AML-193 (cell line): ENCODE data around the gene BST1.

Experiments
- DNase-seq, 2 experiments: peaks; one replicate each; lab custom pipeline; 2025; lab: John Stamatoyannopoulos, UW

BST1 gene

DNA sequence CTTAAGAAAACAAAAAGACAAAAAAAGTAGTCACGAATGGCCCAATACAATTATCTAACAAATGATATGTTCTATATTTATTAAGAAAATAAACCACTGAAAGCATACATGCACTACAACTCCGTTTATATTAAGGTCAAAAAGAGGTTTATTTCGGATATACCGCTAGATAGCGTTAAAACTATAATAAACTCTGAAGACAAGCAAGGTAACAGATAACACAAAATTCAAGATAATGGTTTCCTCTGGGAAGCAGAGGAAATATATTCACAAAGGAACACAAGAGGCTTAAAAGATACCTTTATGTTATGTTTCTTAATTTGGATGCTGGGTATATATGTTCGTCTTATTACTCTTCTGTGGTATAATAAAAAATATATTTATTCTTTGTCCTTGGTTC lies 26.0 kb upstream of the BST1 start:
- no peak for DNase-seq

DNA sequence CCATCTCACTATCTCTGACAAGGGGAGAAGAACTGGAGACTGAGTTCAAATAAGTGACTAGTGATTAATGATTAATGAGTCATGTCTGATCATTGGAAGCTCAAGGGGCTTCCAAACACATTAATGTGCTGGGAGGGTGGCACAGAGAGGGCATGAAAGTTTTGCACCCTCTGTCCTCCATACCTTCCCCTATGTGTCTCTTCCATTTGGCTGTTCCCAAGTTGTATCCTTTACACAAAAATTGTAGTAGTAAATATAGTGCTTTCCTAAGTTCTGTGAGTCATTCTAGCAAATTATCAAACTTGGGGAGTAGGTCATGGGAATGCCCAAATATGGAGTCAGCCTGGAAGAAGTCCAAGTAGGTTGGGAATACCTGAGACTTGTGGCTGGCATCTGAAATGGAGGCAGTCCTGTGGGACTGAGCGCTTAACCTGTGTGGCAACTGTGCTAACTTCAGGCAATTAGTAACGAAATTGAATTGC lies 25.3 kb upstream of the BST1 start:
- no peak for DNase-seq

DNA sequence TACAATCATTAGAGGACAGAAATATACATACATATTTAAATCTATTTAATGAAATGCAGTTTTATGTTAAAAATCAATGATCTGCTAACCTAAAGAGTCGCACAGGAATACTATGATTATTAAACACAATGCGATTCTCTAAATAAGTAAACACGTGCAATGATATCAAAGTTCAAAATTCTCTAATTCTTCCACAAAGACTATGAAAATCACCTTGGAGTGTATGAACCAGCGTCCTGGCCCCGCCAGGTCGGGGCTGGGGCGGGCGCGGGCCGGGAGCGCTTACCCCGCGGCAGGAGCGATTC lies 21.8 kb upstream of the BST1 start:
- DNase-seq: no peak

DNA sequence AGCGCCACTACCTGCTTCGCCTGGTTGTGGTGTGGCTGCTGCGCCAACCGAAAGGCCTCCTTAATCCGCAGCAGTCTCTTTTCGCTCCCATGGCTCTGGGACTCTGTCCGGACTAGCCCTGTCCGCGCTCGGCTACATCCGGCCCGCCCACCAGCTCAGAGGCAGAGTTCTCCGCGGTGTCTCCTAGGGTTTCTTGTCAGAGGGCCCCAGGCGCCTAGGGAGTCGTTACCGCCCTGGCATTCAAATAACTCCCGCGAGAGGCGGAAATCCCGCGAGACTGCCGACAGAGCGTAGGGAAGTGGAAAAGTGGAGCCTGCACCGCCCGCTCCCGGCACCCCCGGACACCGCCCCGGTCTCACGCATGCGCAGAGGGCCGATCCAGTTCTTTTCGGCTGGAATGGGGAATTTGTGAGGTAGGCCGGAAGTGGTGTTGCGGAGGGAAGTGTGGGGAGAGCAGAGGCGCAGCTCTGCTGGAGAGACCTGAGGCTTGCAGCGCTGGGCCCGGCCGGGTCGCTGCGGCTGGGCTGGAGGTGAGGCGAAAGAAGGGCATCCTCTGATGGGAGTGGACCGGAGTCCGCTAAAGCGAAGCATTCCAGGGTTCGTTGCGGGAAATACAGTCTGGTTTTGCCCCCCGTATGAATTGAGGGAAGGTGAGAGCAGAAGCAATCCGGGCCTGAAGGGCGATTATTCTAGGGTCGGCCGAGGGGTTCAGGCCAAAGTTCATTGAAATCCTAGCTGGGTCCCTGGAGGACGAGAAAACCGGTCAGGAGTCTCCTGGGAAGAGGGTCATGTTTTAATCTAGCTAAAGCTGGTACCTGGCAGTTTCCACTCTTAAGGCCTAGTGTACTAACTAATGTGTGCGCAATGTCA lies 21.3 kb upstream of the BST1 start, which contains the start of gene FAM200B:
TSS of gene FAM200B (plus strand) at position 456 of the 870 bp plus-strand sequence. CDS start 5,151 bp downstream, outside the sequence.
- peak; percentile 90 to 93 for DNase-seq

DNA sequence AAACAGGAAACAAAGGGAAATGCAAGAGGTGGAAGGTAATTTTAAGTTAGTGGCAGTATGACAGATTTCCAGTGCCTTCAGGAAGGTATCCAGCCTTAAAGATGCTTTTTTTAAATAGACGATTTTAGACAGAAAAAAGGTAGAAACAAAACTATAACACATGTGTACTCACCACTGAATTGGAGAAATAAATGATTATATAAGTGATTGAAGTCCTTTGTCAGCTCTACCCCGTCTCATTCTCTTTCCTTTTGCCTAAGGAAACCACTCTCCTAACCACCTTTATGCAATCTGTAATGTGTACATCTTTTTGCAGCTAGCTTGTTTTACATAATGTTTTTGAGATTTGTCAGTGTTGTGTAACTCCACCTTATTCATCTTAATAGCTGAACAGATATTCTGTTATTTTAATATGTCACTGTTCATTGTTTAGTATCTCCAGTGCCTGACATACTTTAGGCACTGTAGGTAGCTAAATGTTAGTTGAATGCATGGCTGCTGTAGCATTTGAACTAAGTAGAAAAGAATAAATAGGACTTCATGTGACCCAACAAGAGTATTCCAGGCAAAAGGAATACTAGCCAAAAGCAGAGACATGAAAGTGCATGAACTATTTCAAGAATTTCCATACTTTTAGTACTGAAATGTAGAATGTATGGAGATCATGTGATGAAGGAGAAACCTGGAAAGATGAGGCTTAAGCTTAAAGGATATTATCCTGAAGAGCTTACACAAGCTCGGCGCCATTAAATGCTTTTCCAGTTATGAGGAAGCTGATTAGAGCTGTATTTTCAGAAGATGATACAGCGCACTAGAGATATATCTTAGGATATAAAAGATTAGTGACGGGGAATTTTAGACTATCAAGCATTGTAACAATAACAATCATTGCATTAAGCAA lies 20.4 kb upstream of the BST1 start:
- peak; percentile 75 to 79 for DNase-seq

DNA sequence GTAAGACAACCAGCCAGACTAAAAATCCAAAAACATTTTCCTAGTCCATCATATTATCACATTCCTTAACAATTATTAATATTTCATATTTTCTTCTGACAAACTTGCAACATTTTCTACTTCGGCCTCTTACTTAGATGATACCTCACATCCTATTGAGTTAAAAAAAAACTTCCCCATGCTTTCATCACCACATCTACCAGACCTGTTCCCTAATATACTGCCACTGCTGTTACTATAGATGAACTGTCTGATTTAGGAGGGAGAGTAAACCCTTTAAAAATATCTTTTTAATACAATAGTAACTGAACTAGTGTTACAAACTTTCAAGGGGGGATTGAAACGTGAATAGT lies 19.7 kb upstream of the BST1 start:
- DNase-seq: peak; percentile 62 to 73

DNA sequence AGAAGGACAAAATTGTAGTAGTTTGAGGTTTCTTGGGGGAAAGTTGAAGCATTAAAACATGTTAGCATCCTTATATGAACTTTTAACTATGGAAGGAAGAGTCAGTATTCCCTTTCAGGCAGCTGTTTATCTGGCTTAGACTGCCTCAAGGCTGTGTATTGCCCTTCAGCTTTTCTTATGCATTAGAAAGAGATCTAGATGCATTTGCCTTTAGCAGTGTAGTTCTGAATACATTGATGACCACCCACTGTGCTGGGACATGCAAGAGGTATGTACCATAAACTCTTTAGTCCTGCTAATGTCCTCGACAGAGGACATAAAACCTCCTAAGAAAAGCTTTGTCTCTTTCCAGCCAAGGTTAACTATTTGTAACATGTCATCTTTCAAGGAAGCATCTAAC lies 18.4 kb upstream of the BST1 start:
- DNase-seq: no peak

DNA sequence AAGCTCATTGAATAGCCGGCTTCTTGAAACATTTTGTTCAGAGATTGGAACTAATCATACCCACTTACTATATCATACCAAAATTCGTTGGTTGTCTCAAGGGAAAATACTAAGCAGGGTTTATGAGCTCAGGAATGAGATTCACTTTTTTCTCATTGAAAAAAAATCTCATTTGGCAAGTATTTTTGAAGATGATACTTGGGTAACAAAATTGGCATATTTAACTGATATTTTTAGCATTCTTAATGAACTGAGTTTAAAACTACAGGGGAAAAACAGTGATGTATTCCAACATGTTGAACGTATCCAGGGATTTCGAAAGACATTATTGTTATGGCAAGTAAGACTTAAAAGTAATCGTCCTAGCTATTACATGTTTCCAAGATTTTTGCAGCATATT lies 14.8 kb upstream of the BST1 start:
- DNase-seq: no peak

DNA sequence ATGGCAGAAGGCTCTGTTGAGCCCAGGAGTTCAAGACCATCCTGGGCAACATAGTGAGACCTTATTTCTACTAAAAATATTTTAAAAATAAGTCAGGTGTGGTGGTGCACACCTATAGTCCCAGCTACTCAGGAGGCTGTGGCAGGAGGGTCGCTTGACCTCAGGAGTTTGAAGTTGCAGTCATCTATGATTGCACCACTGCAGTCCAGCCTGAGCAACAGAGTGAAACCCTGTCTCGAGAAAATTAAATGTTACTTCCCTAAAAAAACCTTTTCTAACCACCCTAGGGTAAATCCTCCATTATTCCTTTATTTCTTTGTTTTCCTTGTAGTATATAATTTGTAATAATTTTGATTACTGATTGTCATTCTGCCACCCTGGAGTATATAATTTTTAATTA lies 13.3 kb upstream of the BST1 start:
- DNase-seq: peak; percentile 77 to 82

DNA sequence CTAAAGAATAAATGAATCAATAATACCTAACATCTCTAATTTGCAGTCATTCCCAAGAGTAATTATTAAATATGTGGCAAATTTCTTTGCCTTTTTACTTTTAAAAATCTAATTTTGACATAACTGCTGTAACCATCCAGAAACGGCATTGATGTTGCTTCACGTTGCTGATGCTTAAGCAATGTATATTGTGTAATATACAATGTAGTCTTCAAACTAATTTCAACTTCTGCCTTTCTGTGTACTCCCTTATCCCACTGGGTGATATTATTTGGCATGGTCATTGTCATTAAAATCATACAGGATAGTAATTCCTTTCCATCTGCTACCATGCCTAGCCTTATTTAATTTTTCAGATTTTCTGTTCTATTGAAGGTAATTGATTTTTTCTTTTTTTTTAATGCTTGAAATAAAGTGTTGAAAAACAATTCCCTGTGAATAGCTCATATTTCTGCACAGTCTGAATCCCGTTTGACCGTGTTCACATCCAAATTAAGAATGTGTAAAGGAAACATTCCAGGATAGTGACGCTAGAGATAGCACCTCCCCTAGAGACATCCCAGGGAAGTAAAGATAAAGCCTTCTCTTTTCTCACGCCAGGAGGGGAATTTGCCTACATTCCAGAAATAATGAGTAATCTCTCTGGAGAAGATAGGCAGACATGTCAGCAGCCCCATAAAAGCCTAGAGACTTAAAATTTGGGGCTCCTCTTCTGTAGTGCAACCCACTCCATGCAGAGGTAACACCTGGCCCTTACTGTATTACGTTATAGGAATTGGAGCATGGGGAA lies 12.7 kb upstream of the BST1 start:
- peak; percentile 86 for DNase-seq

DNA sequence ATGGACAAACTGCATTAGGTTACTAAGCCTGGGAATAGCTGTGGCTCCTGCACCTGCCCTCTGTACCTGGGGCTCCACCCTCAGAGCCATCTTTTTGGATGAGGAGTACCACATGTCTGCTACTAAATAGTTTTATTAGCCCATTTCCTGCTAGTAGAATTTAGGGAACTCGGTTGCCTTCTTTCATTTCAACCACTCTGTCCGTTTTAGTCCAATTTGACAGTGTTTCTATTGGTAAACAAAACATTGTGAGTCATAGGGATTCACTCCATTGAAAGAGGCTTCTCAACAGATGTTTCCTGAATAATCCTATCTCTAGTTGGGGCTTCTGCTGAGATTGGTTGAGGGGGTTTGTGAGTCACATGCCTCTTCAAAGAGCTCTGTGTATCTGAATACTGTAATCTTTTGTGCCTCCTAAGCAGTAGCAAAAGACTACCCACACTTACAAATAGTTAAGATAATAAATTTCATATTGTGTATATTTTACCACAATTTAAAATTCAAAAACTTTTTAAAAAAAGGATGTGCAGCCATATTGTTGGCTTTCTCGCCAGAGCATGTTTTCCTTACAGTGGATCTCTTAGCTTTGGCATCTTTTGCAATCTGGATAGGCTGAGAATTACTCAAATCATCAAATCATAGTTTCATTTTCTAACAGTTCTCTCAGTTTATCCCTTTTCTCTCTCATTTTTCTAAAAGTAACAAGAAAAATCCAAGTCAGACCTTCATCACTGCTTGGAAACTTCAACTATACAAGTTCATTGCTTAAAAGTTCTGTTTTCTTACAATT lies 11.3 kb upstream of the BST1 start:
- no peak for DNase-seq

DNA sequence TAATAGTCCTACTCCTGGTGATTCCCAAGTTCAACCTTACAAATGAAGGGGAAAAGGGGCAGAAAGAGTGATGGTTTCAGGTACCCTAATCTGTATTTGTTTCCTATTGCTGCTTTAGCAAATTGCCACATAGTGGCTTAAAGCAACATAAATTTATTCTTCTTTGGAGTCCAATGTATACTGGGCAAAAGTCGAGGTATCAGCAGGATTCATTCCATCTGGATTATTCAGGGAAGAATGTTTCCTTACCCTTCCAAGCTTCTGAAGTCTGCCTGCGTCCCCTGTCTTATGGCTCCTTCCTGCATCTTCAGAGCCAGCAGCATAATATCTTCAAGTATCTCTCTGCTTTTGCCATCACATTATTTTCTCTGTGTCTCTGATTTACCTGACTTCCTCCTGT lies 10.3 kb upstream of the BST1 start:
- no peak for DNase-seq

DNA sequence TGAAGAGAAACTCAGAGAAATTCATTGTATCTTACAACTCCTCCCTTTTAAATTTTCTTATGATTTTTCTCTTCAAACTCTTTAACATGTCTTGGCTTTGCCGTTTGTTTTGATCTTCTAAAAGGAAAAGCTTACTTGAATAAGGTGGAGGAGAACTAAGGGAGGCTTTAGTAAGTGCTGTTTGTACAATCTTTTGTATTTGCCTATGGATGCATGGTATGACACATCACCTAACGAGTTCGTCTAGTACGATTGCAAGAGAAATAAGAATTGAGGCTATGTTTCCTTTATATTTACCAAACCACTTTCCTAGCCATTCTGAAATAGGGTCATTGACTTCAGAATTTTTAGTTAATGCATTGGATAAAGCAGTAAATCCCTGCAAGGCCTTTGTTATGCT lies 8.4 kb upstream of the BST1 start:
- DNase-seq: no peak

DNA sequence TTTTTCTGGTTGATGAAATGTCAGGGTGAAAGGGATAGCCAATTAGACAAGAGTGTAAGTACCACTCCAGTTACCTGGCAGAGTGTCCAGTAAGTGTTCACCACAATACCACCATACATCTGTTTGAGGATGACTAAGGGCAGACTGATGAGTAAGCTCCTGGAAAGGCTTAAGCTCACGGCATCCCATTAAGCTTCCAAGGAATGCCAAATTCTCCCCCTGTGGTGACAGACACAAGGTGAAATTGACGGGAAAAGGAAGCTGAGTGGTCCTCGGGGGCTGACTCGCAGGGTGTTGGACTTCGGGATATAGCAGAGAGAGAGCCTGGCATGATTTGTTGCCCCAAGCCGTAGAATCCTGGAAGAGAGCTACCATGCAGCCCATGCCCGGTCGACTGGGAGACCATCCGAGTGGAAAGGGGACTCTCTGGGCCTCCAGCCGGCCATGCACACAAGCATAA lies 7.6 kb upstream of the BST1 start:
- DNase-seq: no peak

DNA sequence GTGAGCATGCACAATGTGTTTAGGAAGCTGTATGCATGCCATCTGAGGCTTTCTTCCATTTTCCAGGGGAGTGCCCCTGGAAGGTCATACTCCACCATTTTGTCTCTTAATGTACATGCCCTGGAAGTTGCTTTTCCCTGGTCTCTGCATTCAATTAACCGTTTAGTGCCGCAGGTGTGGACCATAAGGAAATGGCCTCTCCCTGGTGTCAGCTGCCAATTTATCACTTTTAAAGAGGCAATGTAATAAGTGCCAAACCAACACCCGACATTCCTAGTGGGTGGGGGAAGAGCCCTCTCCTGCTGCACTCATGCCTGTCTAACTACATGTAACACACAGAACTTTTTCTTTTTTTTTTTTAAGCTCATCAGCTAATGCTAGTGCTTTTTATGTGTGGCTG lies 7.1 kb upstream of the BST1 start:
- no peak for DNase-seq

DNA sequence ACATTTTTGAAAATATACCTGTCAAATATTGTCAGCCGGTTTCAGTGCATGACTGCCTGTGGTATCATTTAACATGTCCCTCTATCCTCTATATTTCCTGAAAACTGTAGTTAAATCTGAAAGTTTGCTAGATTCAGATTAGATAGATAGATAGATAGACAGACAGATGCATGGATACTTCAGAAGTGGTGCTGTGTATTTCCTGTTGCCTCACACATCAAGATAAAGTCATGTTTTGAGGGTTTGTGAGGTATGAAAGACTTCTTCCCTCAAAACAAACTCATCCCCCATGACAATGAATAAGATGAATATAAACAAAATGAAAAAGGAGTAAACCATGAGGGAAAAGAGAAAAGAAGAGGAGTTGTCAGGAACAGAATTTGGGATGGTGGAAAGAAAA lies 6.0 kb upstream of the BST1 start:
- no peak for DNase-seq

DNA sequence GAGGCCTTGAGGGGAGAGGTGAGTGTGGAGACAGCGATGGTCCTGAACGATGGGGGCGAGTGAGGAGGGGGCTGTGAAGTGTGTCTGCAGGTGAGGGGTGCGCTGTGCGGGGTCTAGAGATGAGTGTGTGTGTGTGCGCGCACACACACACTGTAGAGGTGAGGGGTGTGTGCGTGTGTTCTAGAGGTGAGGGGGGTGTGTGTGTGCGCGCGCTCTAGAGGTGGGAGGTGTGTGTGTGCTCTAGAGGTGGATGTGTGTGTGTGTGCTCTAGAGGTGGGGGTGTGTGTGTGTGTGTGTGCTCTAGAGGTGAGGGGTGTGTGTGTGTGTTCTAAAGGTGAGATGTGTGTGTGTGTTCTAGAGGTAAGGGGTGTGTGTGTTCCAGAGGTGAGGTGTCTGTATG lies 574 bp downstream of the BST1 start:
- no peak for DNase-seq

DNA sequence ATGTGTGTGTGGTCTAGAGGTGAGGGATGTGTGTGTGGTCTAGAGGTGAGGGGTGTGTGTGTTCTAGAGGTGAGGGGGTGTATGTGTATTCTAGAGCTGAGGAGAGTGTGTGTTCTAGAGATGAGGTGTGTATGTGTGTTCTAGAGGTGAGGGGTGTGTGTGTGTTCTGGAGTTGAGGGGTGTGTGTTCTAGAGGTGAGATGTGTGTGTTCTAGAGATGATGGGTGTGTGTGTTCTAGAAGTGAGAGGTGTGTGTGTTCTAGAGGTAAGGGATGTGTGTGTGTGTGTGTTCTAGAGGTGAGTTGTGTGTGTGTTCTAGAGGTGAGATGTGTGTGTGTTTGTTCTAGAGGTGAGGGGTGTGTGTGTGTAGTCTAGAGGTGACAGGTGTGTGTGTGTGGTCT lies 1.3 kb downstream of the BST1 start:
- no peak for DNase-seq

DNA sequence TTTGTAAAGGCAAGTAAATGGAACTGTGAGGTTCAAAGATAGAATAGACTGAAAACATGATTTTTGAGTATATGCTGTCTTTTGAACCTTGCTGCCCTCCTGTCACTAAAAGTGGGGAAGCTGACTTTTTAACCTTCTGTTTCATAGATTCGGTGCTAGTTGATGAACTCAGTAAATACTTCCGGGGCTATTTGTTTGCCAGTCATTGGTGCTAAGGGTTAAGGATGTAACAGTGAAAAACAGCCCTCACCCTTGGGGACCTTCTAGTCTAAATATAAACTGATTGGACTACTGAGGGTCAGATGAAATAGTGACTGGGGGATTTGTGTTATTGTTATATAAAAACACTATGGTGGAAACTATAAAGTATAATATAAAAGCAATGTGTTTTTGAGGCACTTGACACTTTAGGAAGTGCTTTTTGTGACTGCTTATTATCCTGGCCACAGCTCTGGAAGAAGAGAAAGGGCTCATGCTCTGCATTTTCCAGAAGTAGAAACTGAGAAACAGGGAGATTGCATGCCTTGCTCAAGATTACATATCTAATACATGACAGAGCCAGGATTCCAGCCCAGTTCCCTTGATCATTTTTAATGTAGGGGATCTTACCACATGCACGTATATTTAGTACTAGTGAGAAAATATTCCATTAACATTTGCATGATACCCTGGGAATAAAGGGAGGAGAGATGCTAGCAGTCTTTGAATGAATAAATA lies 3.9 kb downstream of the BST1 start:
- DNase-seq: no peak

DNA sequence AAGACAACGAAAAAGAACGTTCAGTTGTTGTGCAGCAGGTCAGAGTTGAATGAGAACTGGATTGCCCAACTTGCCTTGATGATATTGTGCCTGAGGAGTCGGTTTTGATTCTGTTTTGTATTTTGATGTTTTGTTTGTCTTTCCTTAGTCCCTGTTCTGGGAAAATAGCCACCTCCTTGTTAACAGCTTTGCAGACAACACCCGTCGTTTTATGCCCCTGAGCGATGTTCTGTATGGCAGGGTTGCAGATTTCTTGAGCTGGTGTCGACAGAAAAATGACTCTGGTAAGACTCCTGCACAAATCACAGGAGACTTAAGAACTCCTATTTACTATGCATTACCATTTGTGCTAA lies 4.5 kb downstream of the BST1 start:
- DNase-seq: no peak

DNA sequence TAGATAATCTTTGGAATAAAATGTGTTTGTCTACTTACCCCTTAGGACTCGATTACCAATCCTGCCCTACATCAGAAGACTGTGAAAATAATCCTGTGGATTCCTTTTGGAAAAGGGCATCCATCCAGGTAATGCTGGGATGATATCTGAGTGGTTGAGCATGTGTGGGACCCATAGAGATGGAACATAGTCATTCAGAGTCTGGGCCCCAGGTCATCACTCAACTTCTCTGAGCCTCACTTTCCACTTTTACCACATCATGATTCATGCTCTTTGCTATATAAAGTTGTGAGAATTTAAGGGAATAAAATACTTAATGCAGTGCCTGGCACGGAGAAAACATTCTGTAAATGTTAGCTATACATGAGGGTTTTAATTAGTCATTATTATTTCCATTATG lies 8.9 kb downstream of the BST1 start:
- no peak for DNase-seq
